ENCODE results near the gene NEDD4L. TPM values are rescaled to one million over a fixed set of nuclear protein-coding genes. Genes with fewer than 3 reads are reported as not detected.

NEDD4L gene
- total and polyA plus RNA-seq, 10 of the 15 experiments (the other 5 are each of a cell fraction or from before 2014, with no cell fraction given): 7.4 to 24.0 (median 17.7) TPM

GRCh38 chr18:58172031-58172430, 128.0 kb downstream of the NEDD4L start (continued):
- TF ChIP-seq CBFB (IDR thresholded peaks at IDR 0.05; ENCODE audit: low read depth): no peak
- TF ChIP-seq ZBTB33 (IDR thresholded peaks at IDR 0.05): no peak
- TF ChIP-seq ZBTB11 (CRISPR knock-in tag; IDR thresholded peaks at IDR 0.05): no peak
- no peak for TF ChIP-seq PKNOX1 (IDR thresholded peaks at IDR 0.05)
- TF ChIP-seq HDAC6 (IDR thresholded peaks at IDR 0.05; ENCODE audit: unreplicated experiment): no peak
- TF ChIP-seq MYB (IDR thresholded peaks at IDR 0.05; ENCODE audit: borderline replicate concordance, low read depth, low read length): no peak
